Mesendoderm (in vitro differentiated cells): ENCODE results near the gene MPND.

ENCODE experiments used
- DNase-seq: peaks from one replicate; pipeline ENCODE4 v3.0.0; 2013
- H2AK5ac ChIP-seq: 2 replicates; pipeline ENCODE4 v1.6.1; 2013; ENCODE audit warnings: low read length, inconsistent platforms
- H2BK120ac ChIP-seq: 2 replicates; pipeline ENCODE4 v1.6.1; 2013; ENCODE audit warnings: low read depth, mild to moderate bottlenecking, low read length, moderate library complexity, mixed read lengths
- H2BK15ac ChIP-seq: replicated peaks from 2 replicates; pipeline ENCODE4 v1.6.1; 2013; ENCODE audit warnings: low read depth, mild to moderate bottlenecking, moderate library complexity
- H2BK5ac ChIP-seq: 2 replicates; pipeline ENCODE4 v1.6.1; 2013; ENCODE audit warnings: low read length, inconsistent platforms
- H3K18ac ChIP-seq: 2 replicates; pipeline ENCODE4 v1.6.1; 2013; ENCODE audit warnings: mild to moderate bottlenecking, low read length, mixed read lengths
- H3K23ac ChIP-seq: one replicate; pipeline ENCODE4 v1.6.1; 2013; ENCODE audit warnings: low read length
- H3K27ac ChIP-seq: 2 replicates; pipeline ENCODE4 v1.5.1; 2013; ENCODE audit warnings: low read depth, mild to moderate bottlenecking, inconsistent platforms, low read length, moderate library complexity
- H3K27me3 ChIP-seq: 2 replicates; pipeline ENCODE4 v1.6.1; 2013; ENCODE audit warnings: low read length, control low read depth, mild to moderate bottlenecking, inconsistent platforms; ENCODE audit not compliant: insufficient read depth, poor library complexity
- H3K36me3 ChIP-seq: 2 replicates; pipeline ENCODE4 v1.6.1; 2013; ENCODE audit warnings: low read length, inconsistent platforms; ENCODE audit not compliant: control insufficient read depth, insufficient read depth
- H3K4ac ChIP-seq: one replicate; pipeline ENCODE4 v1.6.1; 2013; ENCODE audit warnings: low read depth, mild to moderate bottlenecking, low read length, moderate library complexity
- H3K4me1 ChIP-seq: 2 replicates; pipeline ENCODE4 v1.6.1; 2013; ENCODE audit warnings: low read depth, low read length, inconsistent platforms; ENCODE audit not compliant: control insufficient read depth
- H3K4me2 ChIP-seq: 2 replicates; pipeline ENCODE4 v1.6.1; 2013; ENCODE audit warnings: low read length
- H3K4me3 ChIP-seq: 2 replicates; pipeline ENCODE4 v1.5.1; 2013; ENCODE audit warnings: mild to moderate bottlenecking, low read length
- H3K56ac ChIP-seq: one replicate; pipeline ENCODE4 v1.6.1; 2013; ENCODE audit warnings: low read length
- H3K79me1 ChIP-seq: 2 replicates; pipeline ENCODE4 v1.6.1; 2013; ENCODE audit warnings: low read length, inconsistent platforms
- H3K79me2 ChIP-seq: 2 replicates; pipeline ENCODE4 v1.6.1; 2013; ENCODE audit warnings: mild to moderate bottlenecking, low read length; ENCODE audit not compliant: control insufficient read depth, insufficient read depth
- H3K9ac ChIP-seq: 2 replicates; pipeline ENCODE4 v1.6.1; 2013; ENCODE audit warnings: low read length, inconsistent platforms
- H4K5ac ChIP-seq: one replicate; pipeline ENCODE4 v1.6.1; 2013; ENCODE audit warnings: low read length
- H4K8ac ChIP-seq: one replicate; pipeline ENCODE4 v1.6.1; 2013; ENCODE audit warnings: low read depth, mild to moderate bottlenecking, control low read depth, low read length, moderate library complexity
- WGBS: extraction: QIAGEN DNeasy Blood & Tissue Kit; methylation state at CpG from one replicate; pipeline ENCODE4 v1.1.7; 2013; ENCODE audit warnings: low lambda C conversion rate, missing lambda C conversion rate; ENCODE audit not compliant: insufficient coverage; ENCODE audit errors: extremely low coverage; 5-methylcytosine and 5-hydroxymethylcytosine counted together

MPND gene

DNA sequence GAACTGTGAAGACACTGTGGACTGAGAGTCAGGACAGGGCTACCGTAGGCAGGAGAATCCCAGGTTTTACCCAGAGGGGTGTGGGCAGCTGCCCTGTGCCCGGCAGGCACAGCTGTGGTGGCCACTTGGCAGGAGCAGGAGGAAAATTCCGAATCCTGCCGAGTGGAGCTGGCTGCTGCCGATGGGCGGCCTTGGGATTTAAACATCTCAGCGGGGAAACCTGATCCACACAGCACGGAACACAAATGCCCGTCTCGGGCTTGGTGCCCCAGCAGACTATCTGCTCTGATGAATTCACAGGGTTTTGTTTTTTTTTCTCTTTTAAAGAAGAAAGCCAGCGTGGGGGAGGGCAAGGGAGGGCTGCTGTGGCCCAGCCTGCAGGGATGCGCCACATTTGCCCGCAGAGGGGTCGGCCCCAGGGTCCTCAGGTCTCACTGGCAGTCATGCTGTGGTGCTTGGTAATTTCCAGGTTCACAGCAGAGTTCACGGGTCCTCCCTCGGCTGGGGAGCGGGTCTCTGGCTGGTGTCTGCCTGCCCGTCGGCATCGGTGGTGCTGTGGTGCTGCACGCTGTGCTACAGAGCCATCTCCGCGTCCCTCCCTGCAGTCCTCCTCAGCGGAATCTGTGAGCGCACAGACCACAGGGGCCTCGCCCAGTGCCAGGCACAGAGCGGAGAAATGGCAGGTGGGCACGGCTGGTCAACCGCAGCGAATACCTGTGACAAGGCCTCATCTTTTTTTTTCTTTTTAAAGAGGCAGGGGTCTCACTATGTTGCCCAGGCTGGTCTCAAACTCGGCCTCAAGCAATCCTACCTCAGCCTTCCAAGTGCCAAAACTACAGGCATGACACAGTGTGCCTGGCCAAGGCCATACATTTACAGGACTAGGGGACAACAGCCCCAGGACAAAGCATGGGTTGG, 28.1 kb downstream of the MPND start:
- Histone ChIP-seq H2BK120ac (no peak overlapping the region), H2BK15ac (no peak overlapping the region), H3K23ac (no peak overlapping the region), H3K56ac (no peak overlapping the region), H3K79me1 (peaks cover 33% of the 10 kb centered on the region), H3K4ac (no peak overlapping the region), H3K4me2 (no peak overlapping the region), H3K4me3 (no peak overlapping the region), H3K79me2 (peaks cover 3% of the 10 kb centered on the region), H3K27me3 (no peaks in the 10 kb centered on the region), H3K18ac (no peak overlapping the region), H3K9ac (no peak overlapping the region), H4K5ac (no peak overlapping the region), H2BK5ac (no peak overlapping the region), H3K27ac (no peak overlapping the region), H2AK5ac (no peak overlapping the region), H3K36me3 (peaks cover 2% of the 10 kb centered on the region), H4K8ac (no peak overlapping the region), H3K4me1 (peaks cover 20% of the 10 kb centered on the region)
- no peak for DNase-seq
- no CpG with 5 or more reads among the region's 31 CpGs for WGBS

DNA sequence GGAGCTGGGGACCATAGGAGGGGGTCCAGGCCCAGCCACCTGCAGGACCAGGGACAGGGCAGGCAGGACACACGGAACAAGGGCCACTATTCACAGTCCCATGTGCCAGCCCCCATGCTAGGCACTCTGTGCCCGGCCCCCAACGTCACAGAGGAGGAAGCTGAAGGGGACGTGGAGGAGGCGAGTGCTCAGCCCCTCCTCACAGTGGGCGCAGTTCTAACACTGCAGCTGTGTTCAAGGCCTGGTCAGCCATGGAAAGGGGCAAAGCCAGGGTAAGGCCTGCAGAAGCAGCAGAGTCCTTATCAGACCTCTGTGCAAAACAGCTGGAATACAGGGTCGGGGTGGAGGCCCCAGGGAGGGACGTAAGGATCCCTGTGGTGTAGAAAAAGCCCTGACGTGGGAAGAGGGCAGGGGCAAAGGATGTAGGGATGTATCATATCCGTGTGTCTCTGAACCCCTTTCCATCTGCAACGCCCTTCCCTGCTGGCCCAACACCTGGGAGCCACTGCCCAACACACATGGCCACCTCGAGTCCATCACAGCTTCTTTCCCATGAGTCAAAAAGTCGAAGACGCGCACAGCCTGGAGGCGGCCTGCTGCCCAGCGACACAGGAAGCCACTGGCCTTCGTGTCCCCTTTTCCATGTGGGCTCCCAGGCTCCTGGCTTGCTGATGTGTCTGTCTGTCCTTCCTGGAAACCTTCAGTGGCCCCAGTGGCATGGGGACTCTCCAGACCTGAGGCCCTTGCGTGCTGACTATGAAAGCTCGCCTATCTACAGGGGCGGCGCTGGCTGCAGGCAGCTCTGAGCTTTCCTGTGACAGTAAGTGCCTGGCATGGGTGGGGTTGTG, 29.0 kb downstream of the MPND start:
- Histone ChIP-seq H3K79me1 (peaks cover 34% of the 10 kb centered on the region), H3K4me1 (peaks cover 20% of the 10 kb centered on the region), H3K4me2 (no peak overlapping the region), H3K27ac (no peak overlapping the region), H3K4ac (no peak overlapping the region), H3K56ac (no peak overlapping the region), H2BK5ac (no peak overlapping the region), H4K5ac (no peak overlapping the region), H4K8ac (no peak overlapping the region), H3K27me3 (no peaks in the 10 kb centered on the region), H2BK120ac (no peak overlapping the region), H3K4me3 (no peak overlapping the region), H3K79me2 (peaks cover 3% of the 10 kb centered on the region), H3K9ac (no peak overlapping the region), H2BK15ac (no peak overlapping the region), H3K23ac (no peak overlapping the region), H3K36me3 (peaks cover 1% of the 10 kb centered on the region), H2AK5ac (no peak overlapping the region), H3K18ac (no peak overlapping the region)
- no peak for DNase-seq
- WGBS, result no CpG with 5 or more reads among the region's 22 CpGs

DNA sequence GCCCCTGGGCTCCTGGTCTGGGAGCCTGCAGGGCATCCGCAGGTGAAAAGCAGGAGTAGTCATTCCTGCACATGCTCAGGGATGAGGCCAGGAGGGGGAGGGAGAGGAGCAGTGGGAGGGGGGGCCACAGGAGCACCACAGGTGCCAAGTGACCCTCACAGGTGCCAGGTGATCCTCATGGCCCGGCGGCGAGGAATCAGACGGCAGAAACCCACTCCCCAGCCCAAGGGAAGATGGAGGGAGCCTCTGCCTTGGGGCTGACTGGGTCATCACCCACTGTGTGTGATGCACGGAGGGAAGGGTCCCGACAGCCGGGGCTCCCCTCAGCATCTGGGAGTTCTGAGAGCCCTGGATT, 29.6 kb downstream of the MPND start:
- H3K79me1 ChIP-seq, result peaks cover 28% of the 10 kb centered on the region
- no peak overlapping the region for H2BK15ac ChIP-seq
- H3K4me3 ChIP-seq, result no peak overlapping the region
- H3K56ac ChIP-seq, result no peak overlapping the region
- no peak overlapping the region for H3K4ac ChIP-seq
- no peaks in the 10 kb centered on the region for H3K27me3 ChIP-seq
- H2AK5ac ChIP-seq, result no peak overlapping the region
- H3K27ac ChIP-seq, result no peak overlapping the region
- no peak overlapping the region for H4K8ac ChIP-seq
- H2BK5ac ChIP-seq, result no peak overlapping the region
- no peak for DNase-seq
- peaks cover 20% of the 10 kb centered on the region for H3K4me1 ChIP-seq
- no peak overlapping the region for H4K5ac ChIP-seq
- no peak overlapping the region for H3K23ac ChIP-seq
- H2BK120ac ChIP-seq, result no peak overlapping the region
- H3K4me2 ChIP-seq, result no peak overlapping the region
- no CpG with 5 or more reads among the region's 8 CpGs for WGBS
- H3K79me2 ChIP-seq, result peaks cover 3% of the 10 kb centered on the region
- no peak overlapping the region for H3K18ac ChIP-seq
- no peaks in the 10 kb centered on the region for H3K36me3 ChIP-seq
- H3K9ac ChIP-seq, result no peak overlapping the region

DNA sequence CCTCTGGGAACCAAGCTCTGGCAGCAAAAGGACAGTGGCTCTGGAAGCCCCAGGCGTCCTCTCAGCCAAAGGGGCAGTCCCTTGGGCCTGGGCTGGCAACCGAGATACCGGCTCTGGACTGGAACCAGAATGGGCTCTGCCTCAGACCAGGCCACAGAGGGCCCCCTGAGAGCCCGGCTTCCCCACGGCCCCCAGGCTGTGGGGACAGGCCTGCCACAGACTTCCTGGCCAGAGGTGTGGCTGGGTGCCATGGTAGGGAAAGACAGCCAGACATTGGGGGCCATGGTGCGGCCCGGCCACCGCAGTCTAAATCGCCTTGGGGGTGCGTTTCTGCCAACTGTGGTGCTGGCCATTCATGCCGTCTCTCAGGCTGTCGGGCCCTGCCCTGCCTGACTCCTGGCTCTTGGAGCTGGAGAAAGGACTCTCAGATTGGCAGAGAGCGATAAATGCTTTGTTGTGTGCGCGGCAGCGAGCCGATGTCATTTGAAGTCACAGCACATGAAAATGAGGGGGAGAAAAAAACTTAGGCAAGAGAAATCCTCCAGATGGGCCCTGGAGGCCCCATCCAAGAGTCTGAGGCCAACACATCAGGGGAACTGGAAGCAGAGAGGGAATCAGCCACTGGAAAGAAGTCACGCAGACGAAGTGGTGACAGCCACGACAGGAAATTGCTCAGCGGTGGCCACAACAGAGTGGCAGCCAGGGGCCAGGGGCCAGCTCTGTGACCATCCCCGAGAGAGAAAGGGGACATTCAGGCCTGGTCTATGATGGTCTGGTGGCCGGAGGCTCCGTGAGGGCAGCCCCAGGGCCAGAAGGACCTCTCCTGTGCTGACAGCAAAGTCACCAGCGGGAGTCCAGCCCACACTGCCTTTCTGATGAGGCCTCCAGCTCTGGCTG, 30.5 kb downstream of the MPND start:
- H3K4me3 ChIP-seq, result no peak overlapping the region
- H3K9ac ChIP-seq, result peak overlapping the region; percentile 40
- peaks cover 18% of the 10 kb centered on the region for H3K4me1 ChIP-seq
- H3K56ac ChIP-seq, result peak overlapping the region; percentile 76
- H4K8ac ChIP-seq, result no peak overlapping the region
- H3K79me2 ChIP-seq, result peaks cover 4% of the 10 kb centered on the region
- H2BK5ac ChIP-seq, result no peak overlapping the region
- no peak overlapping the region for H2AK5ac ChIP-seq
- H3K27ac ChIP-seq, result peak overlapping the region; percentile 34
- DNase-seq, result no peak
- WGBS, result no CpG with 5 or more reads among the region's 25 CpGs
- H3K79me1 ChIP-seq, result peaks cover 28% of the 10 kb centered on the region
- H3K36me3 ChIP-seq, result no peaks in the 10 kb centered on the region
- peak overlapping the region; percentile 16 for H3K18ac ChIP-seq
- H2BK120ac ChIP-seq, result no peak overlapping the region
- no peak overlapping the region for H3K23ac ChIP-seq
- no peak overlapping the region for H3K4ac ChIP-seq
- no peak overlapping the region for H3K4me2 ChIP-seq
- H2BK15ac ChIP-seq, result no peak overlapping the region
- H4K5ac ChIP-seq, result no peak overlapping the region
- no peaks in the 10 kb centered on the region for H3K27me3 ChIP-seq

DNA sequence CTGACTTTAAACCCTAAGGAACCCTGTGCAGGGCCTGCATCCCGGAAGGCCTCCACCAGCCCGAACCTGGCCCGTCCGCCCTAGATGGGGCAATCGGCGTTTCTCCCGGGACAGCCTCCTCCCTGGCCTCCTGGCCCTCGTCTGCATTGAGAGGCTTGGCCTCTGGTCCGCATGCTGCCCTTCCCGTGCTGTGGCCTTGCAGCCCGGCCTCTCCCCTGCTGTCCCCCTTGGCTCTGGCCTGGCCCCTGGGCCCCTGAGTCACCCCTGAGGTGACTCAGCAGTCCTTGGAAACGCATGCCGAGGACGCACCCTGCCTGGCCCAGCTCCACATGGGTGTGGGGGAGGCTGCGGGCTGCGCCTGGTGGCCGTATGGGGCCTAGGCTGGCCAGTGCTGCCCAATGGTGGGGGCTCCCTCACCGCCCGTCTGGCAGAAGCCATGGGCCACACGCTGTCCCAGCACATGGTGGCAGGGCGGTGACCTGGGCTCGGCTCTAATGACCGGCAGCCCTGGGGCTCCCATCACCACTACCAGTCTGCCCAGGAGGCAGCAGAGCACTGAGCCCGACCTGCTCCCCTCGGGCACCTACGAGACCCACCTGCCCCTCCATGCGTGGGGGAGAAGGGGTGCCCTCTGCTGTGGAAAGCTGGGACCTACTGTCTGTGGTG, 31.3 kb downstream of the MPND start:
- Histone ChIP-seq H3K27me3 (no peaks in the 10 kb centered on the region), H3K4ac (peak overlapping the region; percentile 0), H3K56ac (peak overlapping the region; percentile 76), H3K4me2 (no peak overlapping the region), H3K18ac (peak overlapping the region; percentile 16), H3K79me1 (peaks cover 29% of the 10 kb centered on the region), H3K36me3 (no peaks in the 10 kb centered on the region), H3K9ac (peak overlapping the region; percentile 40), H3K27ac (peak overlapping the region; percentile 34), H4K8ac (no peak overlapping the region), H2BK120ac (no peak overlapping the region), H3K4me1 (peaks cover 12% of the 10 kb centered on the region), H3K23ac (peak overlapping the region; percentile 80), H3K4me3 (no peak overlapping the region), H4K5ac (no peak overlapping the region), H2BK5ac (peak overlapping the region; percentile 49), H2BK15ac (no peak overlapping the region), H2AK5ac (no peak overlapping the region), H3K79me2 (peaks cover 6% of the 10 kb centered on the region)
- peak; percentile 73 for DNase-seq
- WGBS, result no CpG with 5 or more reads among the region's 27 CpGs
